Measurements from ENCODE around the gene CD81.

GRCh38 chr11:2380396-2380795 is 3.3 kb downstream of the CD81 start:
- TF ChIP-seq CHD4 (IDR thresholded peaks at IDR 0.05) = no peak
- TF ChIP-seq EZH2 (IDR thresholded peaks at IDR 0.05; ENCODE audit: borderline replicate concordance, control insufficient read depth, low read depth, low read length) = no peak
- TF ChIP-seq FOXM1 (IDR thresholded peaks at IDR 0.05; ENCODE audit: low read depth, low read length) = no peak
- no peak for TF ChIP-seq EP300 (IDR thresholded peaks at IDR 0.05; ENCODE audit: borderline replicate concordance in 1 of 2, control insufficient read depth in 1 of 2, low read depth in 2 of 2, low read length in 2 of 2)
- no peak; the same call in 1 of the 2 replicates for TF ChIP-seq POLR2A (IDR thresholded peaks at IDR 0.05; ENCODE audit: low read depth, low read length)
- no peak for TF ChIP-seq ZNF592 (IDR thresholded peaks at IDR 0.05)
- no peak for TF ChIP-seq REST (IDR thresholded peaks at IDR 0.05; ENCODE audit: low read depth, low read length)
- no peak for TF ChIP-seq USF2 (IDR thresholded peaks at IDR 0.05; ENCODE audit: borderline replicate concordance, low read depth, low read length)
- TF ChIP-seq SMC3 (IDR thresholded peaks at IDR 0.05; ENCODE audit: borderline replicate concordance, low read length) = no peak
- no peak for TF ChIP-seq SUZ12 (IDR thresholded peaks at IDR 0.05; ENCODE audit: unreplicated experiment)
- no peak for TF ChIP-seq ATF7 (IDR thresholded peaks at IDR 0.05; ENCODE audit: low read depth)
- TF ChIP-seq CTCF (IDR thresholded peaks at IDR 0.05 in 2 of 3, conservative IDR thresholded peaks at IDR 0.05 in 1 of 3; ENCODE audit: control insufficient read depth in 2 of 3, extremely low read depth in 1 of 3, insufficient read depth in 1 of 3, low read depth in 3 of 3, low read length in 3 of 3) = no peak
- TF ChIP-seq RFX5 (IDR thresholded peaks at IDR 0.05; ENCODE audit: low read depth, low read length) = no peak

All from GM12878 (cell line).